HepG2 (cell line): Measurements from ENCODE around the gene CRK. TPM values are rescaled to one million over a fixed set of nuclear protein-coding genes. Genes with fewer than 3 reads are reported as not detected.

Source experiments
- CHCHD3 ChIP-seq: sonication (generic); formaldehyde crosslinking; IDR thresholded peaks from 2 replicates; pipeline ENCODE4 v1.8.0; 2022; ENCODE audit warnings: mild to moderate bottlenecking, missing genetic modification reagents, moderate library complexity
- ELF3 ChIP-seq: IDR thresholded peaks from 2 replicates; pipeline ENCODE4 v1.6.1; 2016; ENCODE audit warnings: missing genetic modification reagents, missing compliant biosample characterization
- MEF2D ChIP-seq: sonication (generic); formaldehyde crosslinking; IDR thresholded peaks from 2 replicates; pipeline ENCODE4 v1.5.1; 2020; ENCODE audit warnings: mild to moderate bottlenecking, missing genetic modification reagents
- NRL ChIP-seq: sonication (generic); formaldehyde crosslinking; IDR thresholded peaks from 2 replicates; pipeline ENCODE4 v1.5.0; 2020; ENCODE audit warnings: missing genetic modification reagents, mild to moderate bottlenecking, moderate library complexity, borderline replicate concordance
- POLR2G ChIP-seq: fragments of 200-400 bp; formaldehyde crosslinking; IDR thresholded peaks from 2 replicates; pipeline ENCODE4 v1.6.1; 2018; ENCODE audit warnings: mild to moderate bottlenecking, low read depth, low read length, moderate library complexity
- PPARG ChIP-seq: conservative IDR thresholded peaks from 2 replicates; pipeline ENCODE4 v1.6.1; 2016; ENCODE audit warnings: missing biosample characterization, missing genetic modification reagents
- ZFP36 ChIP-seq: fragments of 150-350 bp; IDR thresholded peaks from 2 replicates; pipeline ENCODE4 v1.6.1; 2018; ENCODE audit warnings: borderline replicate concordance, low read length, low read depth; ENCODE audit not compliant: partially characterized antibody
- ZNF274 ChIP-seq: sonication (generic); formaldehyde crosslinking; IDR thresholded peaks from 2 replicates; pipeline ENCODE4 v1.5.1; 2020; ENCODE audit warnings: mild to moderate bottlenecking, missing genetic modification reagents
- ZNF644 ChIP-seq: IDR thresholded peaks from 2 replicates; pipeline ENCODE4 v1.6.1; 2016; ENCODE audit warnings: low read depth
- polyA plus RNA-seq, 8 experiments: library from polyadenylated mRNA; depleted of rRNA in 3 of 8; stranded (reverse) in 7 of 8; unstranded in 1 of 8; fragments of >200 nt; fragmentation: Illumina TruSeq in 4 of 8; extraction: Trizol in 4 of 8; gene quantifications; 2 replicates each; pipeline versions ENCODE4 v1.2.1 to v1.2.3, GENCODE V29; 2011 to 2016; ENCODE audit warnings: low read depth in 4 of 8, missing spikeins in 1 of 8, mixed read lengths in 1 of 8; ENCODE audit not compliant: insufficient read depth in 1 of 8
- total RNA-seq, 5 experiments: library from RNA; depleted of rRNA; stranded (reverse); fragments of >200 nt; fragmentation: Illumina TruSeq; extraction: Trizol; gene quantifications; 2 replicates each; pipeline ENCODE4 v1.2.3, GENCODE V29; 2016; ENCODE audit warnings: low read depth in 1 of 5
- TF ChIP-seq, protein P1 (sequence below): sonication (generic); formaldehyde crosslinking; IDR thresholded peaks from 2 replicates; pipeline ENCODE4 v1.5.0; 2020; ENCODE audit warnings: mild to moderate bottlenecking, missing genetic modification reagents, borderline replicate concordance
- TF ChIP-seq, protein P2 (sequence below): sonication (generic); formaldehyde crosslinking; IDR thresholded peaks from 2 replicates; pipeline ENCODE4 v1.4.0; 2020; ENCODE audit warnings: missing genetic modification reagents
- TF ChIP-seq, protein P3 (sequence below): sonication (generic); formaldehyde crosslinking; IDR thresholded peaks from 2 replicates; pipeline ENCODE4 v1.5.1; 2020; ENCODE audit warnings: mild to moderate bottlenecking, missing genetic modification reagents, borderline replicate concordance

CRK gene
- total and polyA plus RNA-seq, 2 of the 13 experiments (the other 11 are each of a cell fraction or from before 2014, with no cell fraction given), result 47.4 to 54.2 TPM

- TF ChIP-seq PPARG (peak; percentile 46; the same call in 1 of the 2 replicates), MEF2D (CRISPR knock-in tag) (peak; percentile 80), POLR2G (no peak), ZNF274 (peak; percentile 85; the same call in 1 of the 2 replicates), ELF3 (CRISPR knock-in tag) (peak; percentile 47; the same call in 1 of the 2 replicates), ZNF644 (CRISPR knock-in tag) (no peak), NRL (CRISPR knock-in tag) (peak; percentile 62; the same call in 1 of the 2 replicates), CHCHD3 (0 out of 2 replicates have a peak, but pooled peaks have one; percentile 25), ZFP36 (no peak)
- TF ChIP-seq, protein P1, sequence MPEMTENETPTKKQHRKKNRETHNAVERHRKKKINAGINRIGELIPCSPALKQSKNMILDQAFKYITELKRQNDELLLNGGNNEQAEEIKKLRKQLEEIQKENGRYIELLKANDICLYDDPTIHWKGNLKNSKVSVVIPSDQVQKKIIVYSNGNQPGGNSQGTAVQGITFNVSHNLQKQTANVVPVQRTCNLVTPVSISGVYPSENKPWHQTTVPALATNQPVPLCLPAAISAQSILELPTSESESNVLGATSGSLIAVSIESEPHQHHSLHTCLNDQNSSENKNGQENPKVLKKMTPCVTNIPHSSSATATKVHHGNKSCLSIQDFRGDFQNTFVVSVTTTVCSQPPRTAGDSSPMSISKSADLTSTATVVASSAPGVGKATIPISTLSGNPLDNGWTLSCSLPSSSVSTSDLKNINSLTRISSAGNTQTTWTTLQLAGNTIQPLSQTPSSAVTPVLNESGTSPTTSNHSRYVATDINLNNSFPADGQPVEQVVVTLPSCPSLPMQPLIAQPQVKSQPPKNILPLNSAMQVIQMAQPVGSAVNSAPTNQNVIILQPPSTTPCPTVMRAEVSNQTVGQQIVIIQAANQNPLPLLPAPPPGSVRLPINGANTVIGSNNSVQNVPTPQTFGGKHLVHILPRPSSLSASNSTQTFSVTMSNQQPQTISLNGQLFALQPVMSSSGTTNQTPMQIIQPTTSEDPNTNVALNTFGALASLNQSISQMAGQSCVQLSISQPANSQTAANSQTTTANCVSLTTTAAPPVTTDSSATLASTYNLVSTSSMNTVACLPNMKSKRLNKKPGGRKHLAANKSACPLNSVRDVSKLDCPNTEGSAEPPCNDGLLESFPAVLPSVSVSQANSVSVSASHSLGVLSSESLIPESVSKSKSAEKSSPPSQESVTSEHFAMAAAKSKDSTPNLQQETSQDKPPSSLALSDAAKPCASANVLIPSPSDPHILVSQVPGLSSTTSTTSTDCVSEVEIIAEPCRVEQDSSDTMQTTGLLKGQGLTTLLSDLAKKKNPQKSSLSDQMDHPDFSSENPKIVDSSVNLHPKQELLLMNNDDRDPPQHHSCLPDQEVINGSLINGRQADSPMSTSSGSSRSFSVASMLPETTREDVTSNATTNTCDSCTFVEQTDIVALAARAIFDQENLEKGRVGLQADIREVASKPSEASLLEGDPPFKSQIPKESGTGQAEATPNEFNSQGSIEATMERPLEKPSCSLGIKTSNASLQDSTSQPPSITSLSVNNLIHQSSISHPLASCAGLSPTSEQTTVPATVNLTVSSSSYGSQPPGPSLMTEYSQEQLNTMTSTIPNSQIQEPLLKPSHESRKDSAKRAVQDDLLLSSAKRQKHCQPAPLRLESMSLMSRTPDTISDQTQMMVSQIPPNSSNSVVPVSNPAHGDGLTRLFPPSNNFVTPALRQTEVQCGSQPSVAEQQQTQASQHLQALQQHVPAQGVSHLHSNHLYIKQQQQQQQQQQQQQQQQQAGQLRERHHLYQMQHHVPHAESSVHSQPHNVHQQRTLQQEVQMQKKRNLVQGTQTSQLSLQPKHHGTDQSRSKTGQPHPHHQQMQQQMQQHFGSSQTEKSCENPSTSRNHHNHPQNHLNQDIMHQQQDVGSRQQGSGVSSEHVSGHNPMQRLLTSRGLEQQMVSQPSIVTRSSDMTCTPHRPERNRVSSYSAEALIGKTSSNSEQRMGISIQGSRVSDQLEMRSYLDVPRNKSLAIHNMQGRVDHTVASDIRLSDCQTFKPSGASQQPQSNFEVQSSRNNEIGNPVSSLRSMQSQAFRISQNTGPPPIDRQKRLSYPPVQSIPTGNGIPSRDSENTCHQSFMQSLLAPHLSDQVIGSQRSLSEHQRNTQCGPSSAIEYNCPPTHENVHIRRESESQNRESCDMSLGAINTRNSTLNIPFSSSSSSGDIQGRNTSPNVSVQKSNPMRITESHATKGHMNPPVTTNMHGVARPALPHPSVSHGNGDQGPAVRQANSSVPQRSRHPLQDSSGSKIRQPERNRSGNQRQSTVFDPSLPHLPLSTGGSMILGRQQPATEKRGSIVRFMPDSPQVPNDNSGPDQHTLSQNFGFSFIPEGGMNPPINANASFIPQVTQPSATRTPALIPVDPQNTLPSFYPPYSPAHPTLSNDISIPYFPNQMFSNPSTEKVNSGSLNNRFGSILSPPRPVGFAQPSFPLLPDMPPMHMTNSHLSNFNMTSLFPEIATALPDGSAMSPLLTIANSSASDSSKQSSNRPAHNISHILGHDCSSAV (CRISPR knock-in tag), result no peak
- TF ChIP-seq, protein P2, sequence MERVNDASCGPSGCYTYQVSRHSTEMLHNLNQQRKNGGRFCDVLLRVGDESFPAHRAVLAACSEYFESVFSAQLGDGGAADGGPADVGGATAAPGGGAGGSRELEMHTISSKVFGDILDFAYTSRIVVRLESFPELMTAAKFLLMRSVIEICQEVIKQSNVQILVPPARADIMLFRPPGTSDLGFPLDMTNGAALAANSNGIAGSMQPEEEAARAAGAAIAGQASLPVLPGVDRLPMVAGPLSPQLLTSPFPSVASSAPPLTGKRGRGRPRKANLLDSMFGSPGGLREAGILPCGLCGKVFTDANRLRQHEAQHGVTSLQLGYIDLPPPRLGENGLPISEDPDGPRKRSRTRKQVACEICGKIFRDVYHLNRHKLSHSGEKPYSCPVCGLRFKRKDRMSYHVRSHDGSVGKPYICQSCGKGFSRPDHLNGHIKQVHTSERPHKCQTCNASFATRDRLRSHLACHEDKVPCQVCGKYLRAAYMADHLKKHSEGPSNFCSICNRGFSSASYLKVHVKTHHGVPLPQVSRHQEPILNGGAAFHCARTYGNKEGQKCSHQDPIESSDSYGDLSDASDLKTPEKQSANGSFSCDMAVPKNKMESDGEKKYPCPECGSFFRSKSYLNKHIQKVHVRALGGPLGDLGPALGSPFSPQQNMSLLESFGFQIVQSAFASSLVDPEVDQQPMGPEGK, result peak; percentile 85; the same call in 1 of the 2 replicates
- TF ChIP-seq, protein P3, sequence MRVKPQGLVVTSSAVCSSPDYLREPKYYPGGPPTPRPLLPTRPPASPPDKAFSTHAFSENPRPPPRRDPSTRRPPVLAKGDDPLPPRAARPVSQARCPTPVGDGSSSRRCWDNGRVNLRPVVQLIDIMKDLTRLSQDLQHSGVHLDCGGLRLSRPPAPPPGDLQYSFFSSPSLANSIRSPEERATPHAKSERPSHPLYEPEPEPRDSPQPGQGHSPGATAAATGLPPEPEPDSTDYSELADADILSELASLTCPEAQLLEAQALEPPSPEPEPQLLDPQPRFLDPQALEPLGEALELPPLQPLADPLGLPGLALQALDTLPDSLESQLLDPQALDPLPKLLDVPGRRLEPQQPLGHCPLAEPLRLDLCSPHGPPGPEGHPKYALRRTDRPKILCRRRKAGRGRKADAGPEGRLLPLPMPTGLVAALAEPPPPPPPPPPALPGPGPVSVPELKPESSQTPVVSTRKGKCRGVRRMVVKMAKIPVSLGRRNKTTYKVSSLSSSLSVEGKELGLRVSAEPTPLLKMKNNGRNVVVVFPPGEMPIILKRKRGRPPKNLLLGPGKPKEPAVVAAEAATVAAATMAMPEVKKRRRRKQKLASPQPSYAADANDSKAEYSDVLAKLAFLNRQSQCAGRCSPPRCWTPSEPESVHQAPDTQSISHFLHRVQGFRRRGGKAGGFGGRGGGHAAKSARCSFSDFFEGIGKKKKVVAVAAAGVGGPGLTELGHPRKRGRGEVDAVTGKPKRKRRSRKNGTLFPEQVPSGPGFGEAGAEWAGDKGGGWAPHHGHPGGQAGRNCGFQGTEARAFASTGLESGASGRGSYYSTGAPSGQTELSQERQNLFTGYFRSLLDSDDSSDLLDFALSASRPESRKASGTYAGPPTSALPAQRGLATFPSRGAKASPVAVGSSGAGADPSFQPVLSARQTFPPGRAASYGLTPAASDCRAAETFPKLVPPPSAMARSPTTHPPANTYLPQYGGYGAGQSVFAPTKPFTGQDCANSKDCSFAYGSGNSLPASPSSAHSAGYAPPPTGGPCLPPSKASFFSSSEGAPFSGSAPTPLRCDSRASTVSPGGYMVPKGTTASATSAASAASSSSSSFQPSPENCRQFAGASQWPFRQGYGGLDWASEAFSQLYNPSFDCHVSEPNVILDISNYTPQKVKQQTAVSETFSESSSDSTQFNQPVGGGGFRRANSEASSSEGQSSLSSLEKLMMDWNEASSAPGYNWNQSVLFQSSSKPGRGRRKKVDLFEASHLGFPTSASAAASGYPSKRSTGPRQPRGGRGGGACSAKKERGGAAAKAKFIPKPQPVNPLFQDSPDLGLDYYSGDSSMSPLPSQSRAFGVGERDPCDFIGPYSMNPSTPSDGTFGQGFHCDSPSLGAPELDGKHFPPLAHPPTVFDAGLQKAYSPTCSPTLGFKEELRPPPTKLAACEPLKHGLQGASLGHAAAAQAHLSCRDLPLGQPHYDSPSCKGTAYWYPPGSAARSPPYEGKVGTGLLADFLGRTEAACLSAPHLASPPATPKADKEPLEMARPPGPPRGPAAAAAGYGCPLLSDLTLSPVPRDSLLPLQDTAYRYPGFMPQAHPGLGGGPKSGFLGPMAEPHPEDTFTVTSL (CRISPR knock-in tag), result no peak
Measured at GRCh38 chr17:1467898-1468492, 12.0 kb upstream of the CRK start (continued).
